ENCODE results near the gene ZNF569. TPM values are rescaled to one million over a fixed set of nuclear protein-coding genes. Genes with fewer than 3 reads are reported as not detected.

ZNF569 gene
- total and polyA plus RNA-seq, 10 of the 15 experiments (the other 5 are each of a cell fraction or from before 2014, with no cell fraction given): 0.82 to 4.3 (median 2.3) TPM

GRCh38 chr19:37370880-37371661 is 96.2 kb downstream of the ZNF569 start, which contains the start of gene ZNF527 (continued):
- TF ChIP-seq, protein P1, sequence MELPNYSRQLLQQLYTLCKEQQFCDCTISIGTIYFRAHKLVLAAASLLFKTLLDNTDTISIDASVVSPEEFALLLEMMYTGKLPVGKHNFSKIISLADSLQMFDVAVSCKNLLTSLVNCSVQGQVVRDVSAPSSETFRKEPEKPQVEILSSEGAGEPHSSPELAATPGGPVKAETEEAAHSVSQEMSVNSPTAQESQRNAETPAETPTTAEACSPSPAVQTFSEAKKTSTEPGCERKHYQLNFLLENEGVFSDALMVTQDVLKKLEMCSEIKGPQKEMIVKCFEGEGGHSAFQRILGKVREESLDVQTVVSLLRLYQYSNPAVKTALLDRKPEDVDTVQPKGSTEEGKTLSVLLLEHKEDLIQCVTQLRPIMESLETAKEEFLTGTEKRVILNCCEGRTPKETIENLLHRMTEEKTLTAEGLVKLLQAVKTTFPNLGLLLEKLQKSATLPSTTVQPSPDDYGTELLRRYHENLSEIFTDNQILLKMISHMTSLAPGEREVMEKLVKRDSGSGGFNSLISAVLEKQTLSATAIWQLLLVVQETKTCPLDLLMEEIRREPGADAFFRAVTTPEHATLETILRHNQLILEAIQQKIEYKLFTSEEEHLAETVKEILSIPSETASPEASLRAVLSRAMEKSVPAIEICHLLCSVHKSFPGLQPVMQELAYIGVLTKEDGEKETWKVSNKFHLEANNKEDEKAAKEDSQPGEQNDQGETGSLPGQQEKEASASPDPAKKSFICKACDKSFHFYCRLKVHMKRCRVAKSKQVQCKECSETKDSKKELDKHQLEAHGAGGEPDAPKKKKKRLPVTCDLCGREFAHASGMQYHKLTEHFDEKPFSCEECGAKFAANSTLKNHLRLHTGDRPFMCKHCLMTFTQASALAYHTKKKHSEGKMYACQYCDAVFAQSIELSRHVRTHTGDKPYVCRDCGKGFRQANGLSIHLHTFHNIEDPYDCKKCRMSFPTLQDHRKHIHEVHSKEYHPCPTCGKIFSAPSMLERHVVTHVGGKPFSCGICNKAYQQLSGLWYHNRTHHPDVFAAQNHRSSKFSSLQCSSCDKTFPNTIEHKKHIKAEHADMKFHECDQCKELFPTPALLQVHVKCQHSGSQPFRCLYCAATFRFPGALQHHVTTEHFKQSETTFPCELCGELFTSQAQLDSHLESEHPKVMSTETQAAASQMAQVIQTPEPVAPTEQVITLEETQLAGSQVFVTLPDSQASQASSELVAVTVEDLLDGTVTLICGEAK (IDR thresholded peaks at IDR 0.05; ENCODE audit: borderline replicate concordance): peak; percentile 53; the same call in 1 of the 2 replicates
- TF ChIP-seq HDAC2 (IDR thresholded peaks at IDR 0.05) (no peak), RELA (IDR thresholded peaks at IDR 0.05; ENCODE audit: borderline replicate concordance, partially characterized antibody) (peak; percentile 1), ZNF217 (IDR thresholded peaks at IDR 0.05) (no peak), E2F4 (IDR thresholded peaks at IDR 0.05; ENCODE audit: low read depth, low read length) (peak; percentile 65; the same call in 1 of the 2 replicates), SMC3 (IDR thresholded peaks at IDR 0.05; ENCODE audit: borderline replicate concordance, low read length) (no peak), MTA2 (IDR thresholded peaks at IDR 0.05; ENCODE audit: low read depth) (no peak), ELK1 (IDR thresholded peaks at IDR 0.05; ENCODE audit: low read depth, low read length) (0 out of 2 replicates have a peak, but pooled peaks have one; percentile 16), LARP7 (IDR thresholded peaks at IDR 0.05) (no peak; the same call in 1 of the 2 replicates), RBBP5 (conservative IDR thresholded peaks at IDR 0.05) (0 out of 2 replicates have a peak, but pooled peaks have one; percentile 51), BRCA1 (IDR thresholded peaks at IDR 0.05; ENCODE audit: low read depth, low read length) (peak; percentile 66), SUPT20H (IDR thresholded peaks at IDR 0.05; ENCODE audit: borderline replicate concordance, control insufficient read depth, low read depth, low read length) (no peak), BCL11A (IDR thresholded peaks at IDR 0.05; ENCODE audit: low read depth, low read length) (no peak), IRF3 (IDR thresholded peaks at IDR 0.05) (no peak), PML (IDR thresholded peaks at IDR 0.05; ENCODE audit: low read length) (0 out of 2 replicates have a peak, but pooled peaks have one; percentile 59), KAT2A (conservative IDR thresholded peaks at IDR 0.05; ENCODE audit: control insufficient read depth, low read depth, low read length) (no peak), RAD21 (IDR thresholded peaks at IDR 0.05; ENCODE audit: insufficient read depth, low read depth, low read length) (no peak), CEBPB (IDR thresholded peaks at IDR 0.05; ENCODE audit: borderline replicate concordance in 1 of 2, low read depth in 2 of 2, low read length in 2 of 2) (no peak), IKZF2 (IDR thresholded peaks at IDR 0.05) (0 out of 4 replicates have a peak, but pooled peaks of 1 of the 2 experiments have one; percentile 9), MEF2B (IDR thresholded peaks at IDR 0.05; ENCODE audit: partially characterized antibody, poor library complexity, severe bottlenecking) (no peak), ZZZ3 (IDR thresholded peaks at IDR 0.05; ENCODE audit: control insufficient read depth, insufficient read length, low read depth) (no peak)
- TF ChIP-seq, protein P2, sequence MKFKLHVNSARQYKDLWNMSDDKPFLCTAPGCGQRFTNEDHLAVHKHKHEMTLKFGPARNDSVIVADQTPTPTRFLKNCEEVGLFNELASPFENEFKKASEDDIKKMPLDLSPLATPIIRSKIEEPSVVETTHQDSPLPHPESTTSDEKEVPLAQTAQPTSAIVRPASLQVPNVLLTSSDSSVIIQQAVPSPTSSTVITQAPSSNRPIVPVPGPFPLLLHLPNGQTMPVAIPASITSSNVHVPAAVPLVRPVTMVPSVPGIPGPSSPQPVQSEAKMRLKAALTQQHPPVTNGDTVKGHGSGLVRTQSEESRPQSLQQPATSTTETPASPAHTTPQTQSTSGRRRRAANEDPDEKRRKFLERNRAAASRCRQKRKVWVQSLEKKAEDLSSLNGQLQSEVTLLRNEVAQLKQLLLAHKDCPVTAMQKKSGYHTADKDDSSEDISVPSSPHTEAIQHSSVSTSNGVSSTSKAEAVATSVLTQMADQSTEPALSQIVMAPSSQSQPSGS (IDR thresholded peaks at IDR 0.05; ENCODE audit: low read length): no peak
